ENCODE data around the gene KISS1R.

The KISS1R gene

DNA sequence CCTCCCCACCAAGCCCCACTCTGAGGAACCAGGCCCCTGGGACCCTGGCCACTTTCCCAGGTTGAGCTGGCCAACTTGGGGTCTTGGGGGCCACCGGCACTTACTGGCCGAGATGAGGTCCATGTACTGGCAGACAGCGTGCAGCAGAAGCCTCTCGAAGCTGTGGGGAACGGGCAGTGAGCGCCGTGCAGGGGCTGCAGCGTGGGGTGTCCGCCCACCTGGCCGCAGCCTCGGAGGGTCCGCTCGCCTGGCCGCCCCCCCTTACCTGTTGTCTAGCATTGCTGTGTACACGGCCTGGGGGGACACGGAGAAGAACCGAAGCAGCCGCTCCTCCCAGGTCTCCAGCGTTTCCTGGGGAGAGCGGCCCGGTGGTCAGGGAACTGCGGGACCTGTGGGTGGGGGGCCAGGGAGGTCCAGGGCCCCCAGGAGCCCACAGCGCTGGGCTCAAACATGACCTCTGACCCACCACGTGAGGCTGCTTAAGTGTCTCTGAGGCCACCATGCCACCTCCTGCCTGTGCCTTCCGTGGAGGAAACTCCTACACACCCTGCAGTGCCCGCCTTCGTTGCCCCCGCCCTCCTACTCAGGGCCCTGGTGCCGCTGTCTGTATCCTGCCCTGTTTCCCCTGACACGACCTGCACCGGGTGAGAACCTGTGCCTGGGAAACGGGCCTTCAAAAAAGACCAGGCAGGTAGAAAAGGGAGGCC lies 17.6 kb upstream of the KISS1R start:
- in situ Hi-C loops (cut with MboI; ENCODE audit: low sequenced_read_pairs), result no loop called here

DNA sequence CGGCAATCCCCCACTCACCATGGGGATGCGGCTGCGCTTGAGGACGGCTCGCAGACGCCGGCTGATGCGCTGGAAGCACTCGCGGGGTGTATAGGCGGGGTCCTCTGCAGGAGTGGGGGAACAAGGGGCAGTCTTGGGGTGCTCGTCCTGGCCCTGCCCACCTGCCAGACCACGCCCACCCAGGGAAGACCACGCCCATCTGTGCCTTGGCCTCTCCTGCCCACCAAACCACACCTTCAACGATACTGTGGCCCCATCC lies 17.2 kb upstream of the KISS1R start:
- in situ Hi-C loops (cut with MboI; ENCODE audit: low sequenced_read_pairs), result no loop called here

GRCh38 chr19:900302-901111 lies 16.6 kb upstream of the KISS1R start:
- in situ Hi-C loops (cut with MboI; ENCODE audit: low sequenced_read_pairs), result no loop called here

GRCh38 chr19:901216-902092 lies 15.7 kb upstream of the KISS1R start:
- in situ Hi-C loops (cut with MboI; ENCODE audit: low sequenced_read_pairs), result no loop called here

DNA sequence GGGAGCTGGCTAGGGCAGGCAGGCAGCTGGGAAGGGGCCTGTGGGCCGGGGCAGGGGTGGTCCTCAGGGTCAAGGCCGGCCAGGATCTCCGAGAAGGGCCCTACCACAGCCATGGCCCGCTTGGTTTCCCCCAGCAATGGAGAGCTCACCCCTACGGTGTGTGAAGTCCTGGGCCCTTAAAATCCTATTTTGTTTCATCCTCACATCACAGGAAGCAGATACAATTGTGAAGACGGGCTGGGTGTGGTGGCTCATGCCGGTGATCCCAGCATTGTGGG lies 15.1 kb upstream of the KISS1R start:
- in situ Hi-C loops (cut with MboI; ENCODE audit: low sequenced_read_pairs), result no loop called here

DNA sequence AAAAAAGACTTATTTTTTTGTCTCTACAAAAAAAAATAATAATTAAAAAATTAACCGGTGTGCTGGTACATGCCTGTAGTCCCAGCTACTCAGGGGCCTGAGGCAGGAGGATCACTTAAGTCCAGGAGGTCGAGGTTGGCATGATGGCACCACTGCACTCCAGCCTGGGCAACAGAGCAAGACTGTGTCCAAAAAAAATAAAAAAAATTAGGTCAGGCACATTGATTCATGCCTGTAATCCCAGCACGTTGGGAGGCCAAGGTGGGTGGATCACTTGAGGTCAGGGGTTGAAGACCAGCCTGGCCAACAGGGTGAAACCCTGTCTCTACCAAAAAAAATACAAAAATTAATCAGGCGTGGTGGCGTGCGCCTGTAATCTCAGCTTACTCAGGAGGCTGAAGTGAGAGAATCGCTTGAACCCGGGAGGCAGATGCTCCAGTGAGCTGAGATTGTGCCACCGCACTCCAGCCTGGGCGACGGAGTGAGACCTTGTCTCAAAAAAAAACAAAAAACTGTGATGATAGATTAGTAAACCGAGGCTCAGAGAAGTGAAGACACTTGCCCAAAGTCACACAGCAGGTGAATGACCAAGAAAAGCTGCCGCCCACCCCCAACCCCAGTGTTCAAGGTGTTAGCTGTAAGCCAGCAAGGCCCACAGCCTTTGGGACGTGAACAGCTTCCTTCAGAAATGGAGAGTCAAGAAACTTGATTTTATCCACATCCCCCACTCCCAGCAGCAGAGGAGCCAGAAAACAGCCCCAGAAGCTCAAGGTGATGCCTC lies 14.5 kb upstream of the KISS1R start:
- in situ Hi-C loops (cut with MboI; ENCODE audit: low sequenced_read_pairs), result no loop called here

GRCh38 chr19:903266-903797 lies 13.8 kb upstream of the KISS1R start:
- in situ Hi-C loops (cut with MboI; ENCODE audit: low sequenced_read_pairs), result no loop called here

DNA sequence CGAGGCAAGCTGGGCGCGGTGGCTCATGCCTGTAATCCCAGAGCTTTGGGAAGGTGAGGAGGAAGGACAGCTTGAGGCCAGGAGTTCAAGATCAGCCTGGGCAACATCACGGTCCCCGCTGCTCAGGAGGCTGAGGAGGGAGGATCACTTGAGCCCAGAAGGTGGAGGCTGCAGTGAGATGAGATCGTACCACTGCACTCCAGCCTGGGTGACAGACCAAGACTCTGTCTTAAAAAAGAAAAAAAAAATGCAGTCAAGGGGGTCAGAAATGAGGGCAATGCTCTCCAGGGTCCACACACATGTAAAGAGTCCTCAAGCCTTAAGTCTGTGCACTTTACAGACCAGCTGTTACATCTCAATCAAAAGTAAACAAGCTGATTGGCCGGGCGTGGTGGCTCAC lies 12.6 kb upstream of the KISS1R start:
- in situ Hi-C loops (cut with MboI; ENCODE audit: low sequenced_read_pairs), result no loop called here

DNA sequence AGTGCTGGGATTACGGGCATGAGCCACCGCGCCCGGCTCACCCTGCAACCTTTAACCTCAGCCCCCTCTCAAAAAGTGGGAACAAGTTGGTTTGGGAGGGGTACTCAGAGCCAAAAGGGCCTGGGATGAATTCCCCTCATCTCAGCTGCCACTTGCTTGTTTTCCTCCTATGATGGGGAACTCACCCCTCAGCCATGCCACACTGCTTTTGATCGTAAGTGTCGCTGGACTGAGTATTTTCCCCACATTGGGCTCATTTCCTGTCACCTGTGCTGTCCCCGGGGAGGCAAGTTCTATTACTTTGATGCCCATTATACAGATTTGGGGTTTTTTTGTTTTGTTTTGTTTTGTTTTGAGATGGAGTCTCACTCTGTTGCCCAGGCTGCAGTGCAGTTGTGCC lies 10.7 kb upstream of the KISS1R start:
- in situ Hi-C loops (cut with MboI; ENCODE audit: low sequenced_read_pairs), result no loop called here

DNA sequence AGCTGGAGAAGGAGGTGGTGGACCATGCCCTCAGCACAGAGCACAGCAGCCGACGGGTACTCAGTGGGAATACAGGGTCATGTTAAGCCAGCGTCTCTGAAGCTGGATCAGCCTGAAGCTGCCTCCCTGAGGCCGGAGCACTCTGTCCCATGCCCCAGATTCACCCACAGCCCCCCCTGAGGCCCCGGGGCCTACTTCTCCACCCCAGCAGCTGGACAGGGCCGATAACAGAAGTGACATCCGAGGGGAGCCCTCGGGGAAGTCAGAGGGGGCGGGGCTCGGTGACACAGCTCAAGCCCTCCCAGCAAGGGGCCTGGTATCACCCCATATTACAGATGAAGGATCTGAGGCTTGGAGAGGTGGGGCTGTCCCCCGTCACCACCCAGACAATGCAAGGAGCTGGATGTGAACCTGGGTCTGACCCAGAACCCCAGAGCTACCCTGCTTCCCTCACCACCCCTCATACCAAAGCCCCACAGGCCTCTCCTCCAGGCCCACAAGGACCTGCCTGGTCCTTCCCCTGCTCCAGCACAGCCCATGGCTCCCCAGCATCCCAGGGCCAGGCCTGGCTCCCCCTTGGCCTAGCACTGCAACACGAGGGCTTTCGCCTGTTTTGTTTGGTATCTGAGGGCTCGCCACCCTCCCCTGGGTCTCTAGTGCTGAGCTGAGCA lies 9.8 kb upstream of the KISS1R start:
- in situ Hi-C loops (cut with MboI; ENCODE audit: low sequenced_read_pairs), result no loop called here

DNA sequence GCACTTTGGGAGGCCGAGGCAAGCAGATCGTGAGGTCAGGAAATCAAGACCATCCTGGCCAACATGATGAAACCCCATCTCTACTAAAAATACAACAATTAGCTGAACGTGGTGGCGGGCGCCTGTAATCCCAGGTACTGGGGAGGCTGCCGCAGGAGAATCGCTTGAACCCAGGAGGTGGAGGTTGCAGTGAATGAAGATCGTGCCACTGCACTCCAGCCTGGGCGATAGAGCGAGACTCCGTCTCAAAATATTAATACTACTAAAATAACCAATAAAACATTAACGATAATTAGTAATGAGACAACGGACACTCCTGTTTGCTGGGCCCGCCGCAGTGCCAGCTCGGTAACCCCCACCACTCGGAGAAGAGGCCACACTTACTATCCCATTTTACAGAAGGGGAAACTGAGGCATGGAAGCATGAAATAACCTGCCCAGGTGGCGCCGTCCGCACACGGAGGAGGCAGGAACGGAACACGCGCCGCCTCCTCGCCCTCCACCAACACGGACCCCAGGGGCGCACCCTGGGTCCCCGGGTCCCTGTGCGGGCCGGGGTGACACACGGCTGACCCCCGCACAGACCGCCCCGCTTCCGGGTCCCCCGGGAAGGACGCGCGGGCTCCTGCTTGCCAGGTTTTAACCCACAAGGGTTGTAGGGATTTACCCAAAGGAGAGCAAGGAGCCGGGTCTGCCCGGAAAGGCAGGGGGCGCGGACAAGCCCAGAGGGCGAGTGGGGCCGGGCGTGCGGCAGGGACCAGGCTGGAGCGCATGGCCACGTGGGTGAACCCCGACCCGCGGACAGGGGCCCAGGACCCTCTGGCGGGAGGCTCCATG lies 5.7 kb upstream of the KISS1R start:
- in situ Hi-C loops (cut with MboI; ENCODE audit: low sequenced_read_pairs), result no loop called here

DNA sequence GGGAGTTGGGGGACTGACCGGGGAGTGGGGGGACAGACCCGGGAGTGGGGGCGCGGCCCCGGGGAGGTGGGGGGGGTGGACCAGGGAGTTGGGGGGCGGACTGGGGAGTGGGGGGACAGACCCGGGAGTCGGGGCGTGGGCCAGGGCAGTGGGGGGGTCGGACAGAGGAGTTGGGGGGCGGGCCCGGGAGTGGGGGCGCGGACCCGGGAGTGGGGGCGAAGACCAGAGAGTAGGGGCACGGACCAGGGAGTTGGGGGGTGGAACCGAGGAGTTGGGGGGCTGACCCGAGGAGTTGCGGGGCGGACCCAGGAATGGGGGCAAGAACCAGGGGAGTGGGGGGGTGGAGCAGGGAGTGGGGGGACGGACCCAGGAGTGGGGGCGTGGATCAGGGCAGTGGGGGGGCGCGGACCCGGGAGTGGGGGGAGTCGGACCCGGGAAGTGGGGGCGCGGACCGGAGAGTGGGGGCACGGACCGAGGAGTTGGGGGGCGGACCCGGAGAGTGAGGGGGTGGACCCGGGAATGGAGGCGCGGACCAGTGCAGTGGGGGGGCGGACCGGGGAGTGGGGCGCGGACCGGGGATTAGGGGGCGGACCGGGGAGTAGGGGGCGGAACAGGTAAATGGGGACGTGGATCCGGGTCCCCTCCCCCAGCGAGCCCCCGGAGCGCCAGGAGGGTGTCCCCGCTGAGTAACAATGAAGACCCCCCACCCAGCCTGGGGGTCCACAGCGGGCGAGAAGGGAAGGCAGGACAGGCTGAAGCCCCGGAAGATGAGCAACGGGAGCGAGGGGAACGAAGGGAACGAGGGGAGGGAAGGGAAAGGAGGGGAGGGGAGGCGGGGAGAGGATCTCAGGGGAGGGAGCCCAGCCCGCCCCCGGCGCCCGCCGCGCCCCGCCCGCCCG lies 4.7 kb upstream of the KISS1R start:
- in situ Hi-C loops (cut with MboI; ENCODE audit: low sequenced_read_pairs), result no loop called here

GRCh38 chr19:913080-913748 lies 3.9 kb upstream of the KISS1R start, which contains the start of gene R3HDM4:
R3HDM4 (minus strand) TSS chr19:913219; CDS start chr19:913157, 62 bp downstream.
- in situ Hi-C loops (cut with MboI; ENCODE audit: low sequenced_read_pairs), result no loop called here

DNA sequence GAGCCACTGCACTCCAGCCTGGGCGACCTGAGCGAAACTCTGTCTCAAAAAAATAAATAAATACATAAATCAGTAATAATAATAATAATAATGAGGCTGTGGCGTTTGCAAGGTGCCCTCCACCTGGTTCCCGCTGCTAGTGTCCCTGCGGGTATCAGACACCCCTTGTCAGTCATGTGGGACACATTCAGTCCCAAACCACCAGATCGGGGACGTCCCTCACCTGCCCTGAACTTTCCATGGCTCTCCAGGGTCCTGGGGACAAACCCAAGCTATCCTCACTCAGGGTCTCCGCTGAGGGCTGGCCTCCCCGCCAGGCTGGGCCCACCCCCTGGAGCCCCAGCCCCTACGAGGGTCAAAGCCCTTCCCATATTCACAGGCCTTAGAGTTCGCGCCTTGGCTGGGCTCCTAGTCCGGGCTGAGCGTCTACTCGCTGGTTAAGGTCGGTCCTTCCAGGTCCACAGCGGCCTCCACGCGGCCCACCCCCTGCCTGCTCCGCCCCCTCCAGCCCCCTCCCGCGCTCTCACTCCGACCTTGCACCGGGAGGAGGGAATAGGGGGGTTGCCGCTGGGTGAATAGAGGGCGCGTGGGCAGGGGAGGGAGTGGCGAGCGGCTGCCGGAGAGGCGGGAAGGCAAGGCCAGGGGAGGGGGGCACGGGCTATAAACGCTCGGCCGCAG lies 349 bp upstream of the KISS1R start:
- in situ Hi-C loops (cut with MboI; ENCODE audit: low sequenced_read_pairs), result no loop called here

GRCh38 chr19:918152-918437 lies 962 bp downstream of the KISS1R start:
- in situ Hi-C loops (cut with MboI; ENCODE audit: low sequenced_read_pairs), result no loop called here

DNA sequence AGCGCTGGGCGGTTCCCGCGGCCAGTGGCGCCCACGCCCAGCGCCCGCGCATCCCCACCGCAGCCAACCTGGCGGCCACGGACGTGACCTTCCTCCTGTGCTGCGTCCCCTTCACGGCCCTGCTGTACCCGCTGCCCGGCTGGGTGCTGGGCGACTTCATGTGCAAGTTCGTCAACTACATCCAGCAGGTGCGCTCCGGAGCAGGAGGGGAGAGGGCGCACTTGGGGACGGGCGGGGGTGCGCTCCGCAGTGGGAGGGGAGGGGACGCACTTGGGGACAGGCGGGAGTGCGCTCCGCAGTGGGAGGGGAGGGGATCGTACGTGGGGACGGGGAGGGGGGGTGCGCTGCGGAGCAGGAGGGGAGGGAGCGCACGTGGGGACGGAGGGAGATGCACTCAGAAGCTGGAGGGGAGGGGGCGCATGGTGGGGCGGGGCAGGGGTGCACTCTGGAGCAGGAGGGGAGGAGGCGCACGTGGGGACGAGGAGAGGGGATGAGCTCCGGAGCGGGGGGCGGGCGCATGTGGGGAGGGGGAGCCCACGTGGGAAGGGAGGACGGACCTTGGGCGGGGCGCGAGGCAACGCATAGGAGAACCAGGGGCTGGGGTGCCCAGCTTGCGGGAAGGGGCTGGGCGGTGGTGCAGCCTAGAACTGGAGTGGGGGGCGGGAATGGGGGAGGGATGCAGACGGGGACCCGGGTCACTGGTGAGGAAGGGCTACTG lies 1.5 kb downstream of the KISS1R start:
- in situ Hi-C loops (cut with MboI; ENCODE audit: low sequenced_read_pairs), result no loop called here

All from HL-60/S4 (cell line).